K562 (cell line): Measurements from ENCODE around the gene AFF1. TPM values are rescaled to one million over a fixed set of nuclear protein-coding genes. Genes with fewer than 3 reads are reported as not detected.

Experiments
- ARID2 ChIP-seq: fragments of 450-650 bp; IDR thresholded peaks from 2 replicates; pipeline ENCODE4 v1.6.1; 2017; ENCODE audit warnings: antibody characterized with exemption, mild to moderate bottlenecking
- BACH1 ChIP-seq: fragments of 200-800 bp; sonication (Bioruptor generic); IDR thresholded peaks from 2 replicates; pipeline ENCODE4 v1.6.1; 2016; ENCODE audit warnings: missing genetic modification characterization, missing compliant biosample characterization
- BRCA1 ChIP-seq, 2 experiments: fragments of 450-650 bp in 1 of 2; sonication (generic) in 1 of 2; formaldehyde crosslinking in 1 of 2; IDR thresholded peaks; 2 replicates each; pipeline versions ENCODE4 v1.5.0 to v1.6.1; 2017 to 2020; ENCODE audit warnings: mild to moderate bottlenecking in 1 of 2, missing genetic modification reagents in 1 of 2
- GATA2 ChIP-seq: sonication (generic); formaldehyde crosslinking; IDR thresholded peaks from 2 replicates; pipeline ENCODE4 v1.4.0; 2020; ENCODE audit warnings: mild to moderate bottlenecking, missing genetic modification reagents
- GTF2E2 ChIP-seq: fragments of 200-800 bp; sonication (Bioruptor generic); IDR thresholded peaks from 2 replicates; pipeline ENCODE4 v1.6.1; 2016; ENCODE audit warnings: missing genetic modification characterization, missing compliant biosample characterization
- GTF2F1 ChIP-seq: IDR thresholded peaks from 2 replicates; pipeline ENCODE4 v1.6.1; 2011; ENCODE audit warnings: low read depth, low read length, improper control_type of control experiment
- ILF3 ChIP-seq: fragments of 450-650 bp; IDR thresholded peaks from 2 replicates; pipeline ENCODE4 v1.6.1; 2018; ENCODE audit warnings: antibody characterized with exemption, mild to moderate bottlenecking, moderate library complexity, borderline replicate concordance
- TBP ChIP-seq: optimal IDR thresholded peaks from 2 replicates; pipeline ENCODE3; 2011; ENCODE audit warnings: low read depth, low read length, improper control_type of control experiment
- ZNF174 ChIP-seq: fragments of 250-450 bp; sonication (Bioruptor Pico); IDR thresholded peaks from 2 replicates; pipeline ENCODE4 v1.4.0; 2020; ENCODE audit warnings: mild to moderate bottlenecking
- ZNF232 ChIP-seq: sonication (generic); formaldehyde crosslinking; IDR thresholded peaks from 2 replicates; pipeline ENCODE4 v1.8.0; 2022; ENCODE audit warnings: mild to moderate bottlenecking, missing genetic modification reagents
- polyA plus RNA-seq, 8 experiments: library from polyadenylated mRNA; depleted of rRNA in 4 of 8; stranded (reverse) in 5 of 8; unstranded in 3 of 8; fragments of >200 nt; fragmentation: Nextera tagmentation in 2 of 8; fragmentation: Illumina TruSeq in 1 of 8; extraction: Ambion mirVana in 2 of 8; extraction: Trizol in 1 of 8; gene quantifications; 2 replicates each; pipeline versions ENCODE4 v1.2.1 to v1.2.3, GENCODE V29; 2011 to 2014; ENCODE audit warnings: inconsistent platforms in 1 of 8, missing spikeins in 1 of 8
- total RNA-seq, 7 experiments: library from RNA; depleted of rRNA in 6 of 7; stranded (reverse); fragments of >200 nt in 6 of 7; fragmentation: Illumina TruSeq in 2 of 7; extraction: Trizol in 2 of 7; gene quantifications; 2 replicates each; pipeline versions ENCODE4 v1.2.1 to v1.2.3, GENCODE V29; 2011 to 2021; ENCODE audit warnings: low replicate concordance in 1 of 7
- TF ChIP-seq, protein P1 (sequence below): sonication (generic); formaldehyde crosslinking; IDR thresholded peaks from 2 replicates; pipeline ENCODE4 v1.8.0; 2022; ENCODE audit warnings: mild to moderate bottlenecking, missing genetic modification reagents
- TF ChIP-seq, protein P2 (sequence below): fragments of 450-650 bp; formaldehyde crosslinking; IDR thresholded peaks from 2 replicates; pipeline ENCODE4 v1.4.0; 2020; ENCODE audit warnings: mild to moderate bottlenecking, moderate library complexity
- TF ChIP-seq, protein P3 (sequence below): fragments of 450-650 bp; IDR thresholded peaks from 2 replicates; pipeline ENCODE4 v1.6.1; 2016; ENCODE audit warnings: low read depth

AFF1 gene
- total and polyA plus RNA-seq, 9 of the 15 experiments (the other 6 are each of a cell fraction or from before 2014, with no cell fraction given) = 4.1 to 47.5 (median 17.2) TPM

DNA sequence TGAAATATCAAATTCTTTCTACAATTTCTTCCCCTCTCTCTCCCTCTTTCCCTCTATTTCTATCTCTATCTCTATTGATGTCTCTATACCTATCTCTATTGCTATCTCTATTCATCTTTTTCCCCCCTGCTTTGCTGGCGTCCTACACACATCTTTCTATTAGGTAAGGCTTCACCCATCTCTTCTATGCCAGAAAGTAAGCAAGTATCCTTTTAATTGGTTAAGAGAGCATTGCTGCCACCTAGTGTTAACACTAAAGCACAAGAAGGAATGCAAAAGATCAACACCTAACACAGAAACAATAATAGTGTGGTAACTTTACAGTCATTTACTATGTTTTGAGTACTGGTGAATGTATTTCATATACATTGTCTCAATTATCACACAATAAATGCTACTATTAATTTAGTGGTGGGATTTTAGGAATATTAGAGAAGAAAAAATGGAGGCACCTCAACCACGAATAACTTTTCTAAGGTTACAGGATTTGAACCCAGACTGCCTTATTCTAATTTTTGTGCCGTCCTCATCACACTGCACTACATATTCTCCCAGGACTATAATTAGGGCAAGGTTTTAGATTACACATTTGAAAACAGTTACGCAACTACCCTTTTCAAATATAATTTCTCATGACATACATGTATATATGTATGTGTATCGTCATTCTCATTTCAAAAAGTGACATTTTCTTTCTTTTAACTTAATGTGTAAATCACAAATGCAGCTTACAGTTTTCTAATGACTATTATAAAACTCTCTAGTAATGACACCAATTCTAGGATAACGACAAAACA lies 38.9 kb upstream of the AFF1 start (continued):
- TF ChIP-seq, protein P1, sequence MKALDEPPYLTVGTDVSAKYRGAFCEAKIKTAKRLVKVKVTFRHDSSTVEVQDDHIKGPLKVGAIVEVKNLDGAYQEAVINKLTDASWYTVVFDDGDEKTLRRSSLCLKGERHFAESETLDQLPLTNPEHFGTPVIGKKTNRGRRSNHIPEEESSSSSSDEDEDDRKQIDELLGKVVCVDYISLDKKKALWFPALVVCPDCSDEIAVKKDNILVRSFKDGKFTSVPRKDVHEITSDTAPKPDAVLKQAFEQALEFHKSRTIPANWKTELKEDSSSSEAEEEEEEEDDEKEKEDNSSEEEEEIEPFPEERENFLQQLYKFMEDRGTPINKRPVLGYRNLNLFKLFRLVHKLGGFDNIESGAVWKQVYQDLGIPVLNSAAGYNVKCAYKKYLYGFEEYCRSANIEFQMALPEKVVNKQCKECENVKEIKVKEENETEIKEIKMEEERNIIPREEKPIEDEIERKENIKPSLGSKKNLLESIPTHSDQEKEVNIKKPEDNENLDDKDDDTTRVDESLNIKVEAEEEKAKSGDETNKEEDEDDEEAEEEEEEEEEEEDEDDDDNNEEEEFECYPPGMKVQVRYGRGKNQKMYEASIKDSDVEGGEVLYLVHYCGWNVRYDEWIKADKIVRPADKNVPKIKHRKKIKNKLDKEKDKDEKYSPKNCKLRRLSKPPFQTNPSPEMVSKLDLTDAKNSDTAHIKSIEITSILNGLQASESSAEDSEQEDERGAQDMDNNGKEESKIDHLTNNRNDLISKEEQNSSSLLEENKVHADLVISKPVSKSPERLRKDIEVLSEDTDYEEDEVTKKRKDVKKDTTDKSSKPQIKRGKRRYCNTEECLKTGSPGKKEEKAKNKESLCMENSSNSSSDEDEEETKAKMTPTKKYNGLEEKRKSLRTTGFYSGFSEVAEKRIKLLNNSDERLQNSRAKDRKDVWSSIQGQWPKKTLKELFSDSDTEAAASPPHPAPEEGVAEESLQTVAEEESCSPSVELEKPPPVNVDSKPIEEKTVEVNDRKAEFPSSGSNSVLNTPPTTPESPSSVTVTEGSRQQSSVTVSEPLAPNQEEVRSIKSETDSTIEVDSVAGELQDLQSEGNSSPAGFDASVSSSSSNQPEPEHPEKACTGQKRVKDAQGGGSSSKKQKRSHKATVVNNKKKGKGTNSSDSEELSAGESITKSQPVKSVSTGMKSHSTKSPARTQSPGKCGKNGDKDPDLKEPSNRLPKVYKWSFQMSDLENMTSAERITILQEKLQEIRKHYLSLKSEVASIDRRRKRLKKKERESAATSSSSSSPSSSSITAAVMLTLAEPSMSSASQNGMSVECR (CRISPR knock-in tag) = no peak
- 0 out of 2 replicates have a peak, but pooled peaks have one; percentile 19 for TF ChIP-seq ARID2
- no peak for TF ChIP-seq BRCA1 (IDR thresholded peaks at IDR 0.05)
- TF ChIP-seq BRCA1 (CRISPR knock-in tag; IDR thresholded peaks at IDR 0.05) = no peak
- TF ChIP-seq, protein P2, sequence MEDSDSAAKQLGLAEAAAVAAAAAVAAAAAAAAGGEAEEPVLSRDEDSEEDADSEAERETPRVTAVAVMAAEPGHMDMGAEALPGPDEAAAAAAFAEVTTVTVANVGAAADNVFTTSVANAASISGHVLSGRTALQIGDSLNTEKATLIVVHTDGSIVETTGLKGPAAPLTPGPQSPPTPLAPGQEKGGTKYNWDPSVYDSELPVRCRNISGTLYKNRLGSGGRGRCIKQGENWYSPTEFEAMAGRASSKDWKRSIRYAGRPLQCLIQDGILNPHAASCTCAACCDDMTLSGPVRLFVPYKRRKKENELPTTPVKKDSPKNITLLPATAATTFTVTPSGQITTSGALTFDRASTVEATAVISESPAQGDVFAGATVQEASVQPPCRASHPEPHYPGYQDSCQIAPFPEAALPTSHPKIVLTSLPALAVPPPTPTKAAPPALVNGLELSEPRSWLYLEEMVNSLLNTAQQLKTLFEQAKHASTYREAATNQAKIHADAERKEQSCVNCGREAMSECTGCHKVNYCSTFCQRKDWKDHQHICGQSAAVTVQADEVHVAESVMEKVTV (CRISPR knock-in tag) = peak; percentile 71
- no peak for TF ChIP-seq GTF2F1
- TF ChIP-seq, protein P3, sequence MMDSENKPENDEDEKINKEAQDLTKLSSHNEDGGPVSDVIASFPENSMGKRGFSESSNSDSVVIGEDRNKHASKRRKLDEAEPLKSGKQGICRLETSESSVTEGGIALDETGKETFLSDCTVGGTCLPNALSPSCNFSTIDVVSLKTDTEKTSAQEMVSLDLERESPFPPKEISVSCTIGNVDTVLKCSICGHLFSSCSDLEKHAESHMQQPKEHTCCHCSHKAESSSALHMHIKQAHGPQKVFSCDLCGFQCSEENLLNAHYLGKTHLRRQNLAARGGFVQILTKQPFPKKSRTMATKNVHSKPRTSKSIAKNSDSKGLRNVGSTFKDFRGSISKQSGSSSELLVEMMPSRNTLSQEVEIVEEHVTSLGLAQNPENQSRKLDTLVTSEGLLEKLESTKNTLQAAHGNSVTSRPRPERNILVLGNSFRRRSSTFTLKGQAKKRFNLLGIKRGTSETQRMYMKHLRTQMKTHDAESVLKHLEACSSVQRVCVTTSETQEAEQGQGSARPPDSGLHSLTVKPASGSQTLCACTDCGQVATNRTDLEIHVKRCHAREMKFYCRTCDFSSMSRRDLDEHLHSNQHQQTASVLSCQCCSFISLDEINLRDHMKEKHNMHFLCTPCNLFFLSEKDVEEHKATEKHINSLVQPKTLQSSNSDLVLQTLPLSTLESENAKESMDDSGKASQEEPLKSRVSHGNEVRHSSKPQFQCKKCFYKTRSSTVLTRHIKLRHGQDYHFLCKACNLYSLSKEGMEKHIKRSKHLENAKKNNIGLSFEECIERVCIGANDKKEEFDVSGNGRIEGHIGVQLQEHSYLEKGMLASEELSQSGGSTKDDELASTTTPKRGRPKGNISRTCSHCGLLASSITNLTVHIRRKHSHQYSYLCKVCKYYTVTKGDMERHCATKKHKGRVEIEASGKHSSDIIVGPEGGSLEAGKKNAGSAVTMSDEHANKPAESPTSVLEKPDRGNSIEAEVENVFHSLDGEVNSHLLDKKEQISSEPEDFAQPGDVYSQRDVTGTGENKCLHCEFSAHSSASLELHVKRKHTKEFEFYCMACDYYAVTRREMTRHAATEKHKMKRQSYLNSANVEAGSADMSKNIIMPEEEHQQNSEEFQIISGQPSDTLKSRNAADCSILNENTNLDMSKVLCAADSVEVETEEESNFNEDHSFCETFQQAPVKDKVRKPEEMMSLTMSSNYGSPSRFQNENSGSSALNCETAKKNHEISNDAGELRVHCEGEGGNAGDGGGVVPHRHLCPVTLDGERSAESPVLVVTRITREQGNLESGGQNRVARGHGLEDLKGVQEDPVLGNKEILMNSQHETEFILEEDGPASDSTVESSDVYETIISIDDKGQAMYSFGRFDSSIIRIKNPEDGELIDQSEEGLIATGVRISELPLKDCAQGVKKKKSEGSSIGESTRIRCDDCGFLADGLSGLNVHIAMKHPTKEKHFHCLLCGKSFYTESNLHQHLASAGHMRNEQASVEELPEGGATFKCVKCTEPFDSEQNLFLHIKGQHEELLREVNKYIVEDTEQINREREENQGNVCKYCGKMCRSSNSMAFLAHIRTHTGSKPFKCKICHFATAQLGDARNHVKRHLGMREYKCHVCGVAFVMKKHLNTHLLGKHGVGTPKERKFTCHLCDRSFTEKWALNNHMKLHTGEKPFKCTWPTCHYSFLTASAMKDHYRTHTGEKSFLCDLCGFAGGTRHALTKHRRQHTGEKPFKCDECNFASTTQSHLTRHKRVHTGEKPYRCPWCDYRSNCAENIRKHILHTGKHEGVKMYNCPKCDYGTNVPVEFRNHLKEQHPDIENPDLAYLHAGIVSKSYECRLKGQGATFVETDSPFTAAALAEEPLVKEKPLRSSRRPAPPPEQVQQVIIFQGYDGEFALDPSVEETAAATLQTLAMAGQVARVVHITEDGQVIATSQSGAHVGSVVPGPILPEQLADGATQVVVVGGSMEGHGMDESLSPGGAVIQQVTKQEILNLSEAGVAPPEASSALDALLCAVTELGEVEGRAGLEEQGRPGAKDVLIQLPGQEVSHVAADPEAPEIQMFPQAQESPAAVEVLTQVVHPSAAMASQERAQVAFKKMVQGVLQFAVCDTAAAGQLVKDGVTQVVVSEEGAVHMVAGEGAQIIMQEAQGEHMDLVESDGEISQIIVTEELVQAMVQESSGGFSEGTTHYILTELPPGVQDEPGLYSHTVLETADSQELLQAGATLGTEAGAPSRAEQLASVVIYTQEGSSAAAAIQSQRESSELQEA = no peak
- no peak for TF ChIP-seq ILF3
- no peak for TF ChIP-seq GTF2E2 (tag)
- no peak for TF ChIP-seq ZNF232 (CRISPR knock-in tag)
- TF ChIP-seq TBP = no peak
- TF ChIP-seq GATA2 (CRISPR knock-in tag) = no peak
- no peak for TF ChIP-seq ZNF174 (CRISPR knock-in tag)
- TF ChIP-seq BACH1 = no peak
